Calu3 (cell line): ENCODE results near the gene NCK1. TPM values are rescaled to one million over a fixed set of nuclear protein-coding genes. Genes with fewer than 3 reads are reported as not detected.
A peak's percentile ranks its signal among the peaks of the same experiment; 100 is the strongest.

ENCODE experiments used
- BruUV-seq: library from RNA; stranded (reverse); fragments of 400-500 nt; replicated peaks from 2 replicates; lab custom pipeline; 2021; lab: Mats Ljungman, UMichigan
- CTCF ChIA-PET: fragments of 300-600 bp; sonication (Branson Sonifier 250); formaldehyde crosslinking; loops from one replicate; lab custom pipeline; 2022; ENCODE audit warnings: antibody characterized with exemption; lab: Charles Lee
- DNase-seq: peaks from one replicate; pipeline ENCODE4 v3.0.0; 2022
- H3K27ac Mint-ChIP-seq: one replicate; pipeline ENCODE4 v1.8.0; 2022; ENCODE audit warnings: mixed read lengths; ENCODE audit not compliant: unreplicated experiment
- H3K27me3 Mint-ChIP-seq: one replicate; pipeline ENCODE4 v1.8.0; 2022; ENCODE audit warnings: mixed read lengths; ENCODE audit not compliant: unreplicated experiment
- H3K36me3 Mint-ChIP-seq: one replicate; pipeline ENCODE4 v1.8.0; 2022; ENCODE audit warnings: mild to moderate bottlenecking, moderate library complexity, mixed read lengths; ENCODE audit not compliant: insufficient read depth, unreplicated experiment
- H3K4me1 Mint-ChIP-seq: one replicate; pipeline ENCODE4 v1.8.0; 2022; ENCODE audit warnings: mild to moderate bottlenecking, low read depth, mixed read lengths; ENCODE audit not compliant: unreplicated experiment
- H3K4me3 Mint-ChIP-seq: one replicate; pipeline ENCODE4 v1.8.0; 2022; ENCODE audit warnings: mild to moderate bottlenecking, low read depth, moderate library complexity, mixed read lengths; ENCODE audit not compliant: unreplicated experiment
- H3K9me3 Mint-ChIP-seq: one replicate; pipeline ENCODE4 v1.8.0; 2022; ENCODE audit warnings: low read depth, mixed read lengths; ENCODE audit not compliant: unreplicated experiment
- intact Hi-C: fragments of 100-400 bp; cut with micrococcal nuclease; formaldehyde crosslinking; loops from one replicate; pipeline ENCODE4 v1.10.0; 2022; ENCODE audit not compliant: unreplicated experiment
- total RNA-seq: library from RNA; stranded (reverse); gene quantifications from 2 replicates; pipeline ENCODE4 v1.2.3, GENCODE V29; 2022
- TF ChIP-seq, protein P1 (sequence below): fragments of 200-600 bp; IDR thresholded peaks from one replicate; pipeline ENCODE4 v1.8.0; 2022; ENCODE audit warnings: antibody characterized with exemption; ENCODE audit not compliant: unreplicated experiment

NCK1 gene
- total RNA-seq, 1 experiment from 2014 or later = 108 TPM

DNA sequence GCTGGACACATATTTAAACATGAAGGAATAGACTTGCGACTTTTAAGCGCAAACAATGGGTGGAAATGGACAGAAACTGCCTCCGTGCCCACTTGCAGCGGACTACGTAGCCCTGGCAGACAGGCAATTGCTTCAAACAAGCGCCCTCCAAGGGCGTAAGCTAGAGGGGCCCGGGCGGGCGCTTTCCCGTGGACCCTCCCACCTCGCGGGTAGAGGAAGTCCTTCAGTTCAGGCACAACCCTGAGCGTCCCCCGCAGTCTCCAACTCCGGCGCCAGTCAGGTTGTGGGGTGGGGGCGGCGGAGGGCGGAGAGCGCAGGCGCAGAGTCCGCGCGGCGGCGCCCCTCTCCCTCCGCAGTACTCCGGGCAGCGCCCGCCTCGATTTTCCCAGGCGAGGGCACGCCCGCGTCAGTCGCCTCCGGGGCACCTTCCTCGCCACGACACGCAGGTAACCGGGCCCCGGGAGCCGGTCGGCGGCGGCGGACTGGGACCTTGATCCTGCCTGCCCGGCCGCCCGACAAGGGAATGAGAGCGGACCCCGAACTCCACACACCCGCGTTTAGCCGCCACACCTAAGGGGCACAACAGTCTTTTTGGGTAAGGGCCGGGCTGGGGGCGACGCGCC, 43.1 kb upstream of the NCK1 start, which contains the start of gene SLC35G2:
Gene SLC35G2 (plus strand): TSS at position 358 of the 623 bp plus-strand sequence. CDS start 35,335 bp downstream, outside the sequence.
- peak within 1 kb of the TSS; percentile 90 for H3K4me3 Mint-ChIP-seq
- H3K36me3 Mint-ChIP-seq = peaks cover 32% of the 10 kb centered on the region
- BruUV-seq = no TSS peak
- CTCF ChIA-PET = interaction anchor here (0.6 to 1.0 kb wide), 4 partner anchors 67 to 511 kb away, joined by 3 to 8 read pairs (median 4); partner anchors contain the start of gene STAG1
- intact Hi-C loops = loop anchor here (1.0 to 10.0 kb wide), 5 partner anchors 17 to 274 kb away; partner anchors contain the start of genes IL20RB and NCK1
- no peaks in the 10 kb centered on the region for H3K27me3 Mint-ChIP-seq
- peak within 1 kb of the TSS; percentile 92 for H3K27ac Mint-ChIP-seq
- H3K4me1 Mint-ChIP-seq = peaks cover 27% of the 10 kb centered on the region
- peak; percentile 84 for DNase-seq
- TF ChIP-seq, protein P1, sequence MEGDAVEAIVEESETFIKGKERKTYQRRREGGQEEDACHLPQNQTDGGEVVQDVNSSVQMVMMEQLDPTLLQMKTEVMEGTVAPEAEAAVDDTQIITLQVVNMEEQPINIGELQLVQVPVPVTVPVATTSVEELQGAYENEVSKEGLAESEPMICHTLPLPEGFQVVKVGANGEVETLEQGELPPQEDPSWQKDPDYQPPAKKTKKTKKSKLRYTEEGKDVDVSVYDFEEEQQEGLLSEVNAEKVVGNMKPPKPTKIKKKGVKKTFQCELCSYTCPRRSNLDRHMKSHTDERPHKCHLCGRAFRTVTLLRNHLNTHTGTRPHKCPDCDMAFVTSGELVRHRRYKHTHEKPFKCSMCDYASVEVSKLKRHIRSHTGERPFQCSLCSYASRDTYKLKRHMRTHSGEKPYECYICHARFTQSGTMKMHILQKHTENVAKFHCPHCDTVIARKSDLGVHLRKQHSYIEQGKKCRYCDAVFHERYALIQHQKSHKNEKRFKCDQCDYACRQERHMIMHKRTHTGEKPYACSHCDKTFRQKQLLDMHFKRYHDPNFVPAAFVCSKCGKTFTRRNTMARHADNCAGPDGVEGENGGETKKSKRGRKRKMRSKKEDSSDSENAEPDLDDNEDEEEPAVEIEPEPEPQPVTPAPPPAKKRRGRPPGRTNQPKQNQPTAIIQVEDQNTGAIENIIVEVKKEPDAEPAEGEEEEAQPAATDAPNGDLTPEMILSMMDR = no peak
- peaks cover 3% of the 10 kb centered on the region for H3K9me3 Mint-ChIP-seq

DNA sequence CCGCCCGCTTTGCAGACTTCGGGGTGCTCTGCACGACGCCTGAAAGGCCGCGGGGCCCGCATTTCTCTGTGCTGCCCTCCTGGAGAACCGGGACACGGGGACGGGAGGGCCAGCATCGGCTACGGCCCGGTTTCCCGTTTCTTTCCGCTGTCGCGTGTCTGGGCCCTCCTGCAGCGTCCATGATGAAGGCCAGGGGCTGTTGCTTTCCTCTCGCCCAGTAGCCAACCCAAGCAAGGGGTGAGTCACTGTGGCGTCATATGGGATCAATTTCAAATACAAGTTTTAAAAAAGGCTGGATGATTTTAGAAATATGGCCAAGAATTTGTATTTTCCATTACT, 42.6 kb upstream of the NCK1 start:
- TSS peak; percentile 60 for BruUV-seq
- intact Hi-C loops = loop anchor here (2.0 to 10.0 kb wide), 3 partner anchors 43 to 275 kb away; partner anchors contain the start of genes IL20RB and NCK1
- no peaks in the 10 kb centered on the region for H3K27me3 Mint-ChIP-seq
- H3K4me1 Mint-ChIP-seq = peaks cover 27% of the 10 kb centered on the region
- H3K36me3 Mint-ChIP-seq = peaks cover 35% of the 10 kb centered on the region
- peak overlapping the region; percentile 90 for H3K4me3 Mint-ChIP-seq
- peak overlapping the region; percentile 91 for H3K27ac Mint-ChIP-seq
- CTCF ChIA-PET = interaction anchor here (1.0 kb wide), 1 partner anchor 67 kb away, joined by 5 read pairs; the partner anchor contains the start of gene STAG1
- TF ChIP-seq, protein P1 = no peak
- peak; percentile 73 for DNase-seq
- H3K9me3 Mint-ChIP-seq = peaks cover 4% of the 10 kb centered on the region

DNA sequence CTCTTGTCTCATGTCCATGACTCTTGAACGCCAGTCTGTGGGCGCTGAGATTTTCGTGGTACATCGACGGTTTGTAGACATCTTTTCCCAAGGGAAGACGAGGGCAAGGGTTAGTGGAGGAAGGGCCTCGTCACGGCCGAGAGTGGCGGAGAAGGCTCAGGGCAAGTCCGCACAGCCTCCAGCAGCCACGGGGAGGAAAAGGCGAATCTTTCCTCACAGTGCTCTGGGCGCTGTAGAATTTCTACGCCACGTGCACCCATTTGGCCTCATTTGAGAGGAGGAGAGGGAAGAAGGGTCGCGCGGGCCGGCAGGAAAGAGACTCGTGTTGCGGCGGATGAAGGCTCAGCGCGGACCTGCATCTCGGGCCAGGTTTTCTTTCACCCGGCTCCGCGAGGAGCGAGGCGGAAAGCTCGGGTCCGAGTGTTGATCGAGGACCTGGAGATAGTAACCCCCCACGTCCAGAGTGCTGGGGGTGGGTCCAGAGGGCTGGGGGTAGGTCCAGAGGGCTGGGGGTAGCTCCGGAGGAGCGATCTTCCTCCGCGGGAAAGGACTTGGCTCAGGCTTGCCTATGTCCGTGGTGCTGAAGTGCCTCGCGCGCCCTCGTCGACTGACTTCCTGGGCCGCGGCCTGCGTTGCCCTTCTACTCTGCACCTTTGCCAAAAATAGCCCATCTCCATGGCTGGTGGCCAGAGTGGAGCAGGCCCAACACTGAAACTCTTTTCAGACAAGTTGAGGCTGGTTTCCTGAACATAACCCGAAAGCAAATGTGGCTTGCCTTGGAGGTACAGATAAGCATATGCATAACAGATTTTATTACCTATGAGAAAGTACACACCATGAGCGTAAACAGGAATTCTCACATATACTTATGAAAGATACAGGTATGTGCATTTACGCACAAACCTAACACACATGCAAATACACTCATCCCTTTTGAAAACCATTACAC, 42.0 kb upstream of the NCK1 start:
- peak overlapping the region; percentile 91 for H3K27ac Mint-ChIP-seq
- H3K27me3 Mint-ChIP-seq = no peaks in the 10 kb centered on the region
- CTCF ChIA-PET = interaction anchor here (0.6 to 1.0 kb wide), 3 partner anchors 42 to 68 kb away, joined by 3 to 5 read pairs (median 3); partner anchors contain the start of genes NCK1 and STAG1
- BruUV-seq = no TSS peak
- H3K4me1 Mint-ChIP-seq = peaks cover 27% of the 10 kb centered on the region
- TF ChIP-seq, protein P1 = no peak
- peak overlapping the region; percentile 90 for H3K4me3 Mint-ChIP-seq
- H3K36me3 Mint-ChIP-seq = peaks cover 35% of the 10 kb centered on the region
- intact Hi-C loops = loop anchor here (1.0 to 10.0 kb wide), 7 partner anchors 43 to 425 kb away; partner anchors contain the start of genes IL20RB and NCK1
- peaks cover 5% of the 10 kb centered on the region for H3K9me3 Mint-ChIP-seq
- peak; percentile 82 for DNase-seq

DNA sequence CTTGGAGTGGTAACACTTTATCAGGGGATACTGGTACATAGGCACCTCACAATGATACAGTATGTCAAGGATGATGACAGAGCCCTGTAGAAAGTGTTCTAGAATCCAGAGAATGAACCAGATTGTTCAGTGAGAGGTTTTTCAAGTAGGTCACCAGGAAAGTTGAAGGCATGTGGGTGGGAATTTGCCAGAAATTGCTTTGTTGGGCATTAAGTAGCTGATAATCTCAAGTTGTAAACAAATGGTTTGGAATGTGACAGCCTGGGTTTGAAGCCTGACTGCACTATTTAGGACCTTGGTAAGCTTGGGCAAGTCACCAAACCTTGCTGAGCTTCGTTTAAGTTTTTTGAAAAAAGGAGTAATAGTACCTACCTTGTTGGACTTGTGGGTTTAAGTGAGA, 30.5 kb upstream of the NCK1 start:
- intact Hi-C loops = no loop called here
- no peak for DNase-seq
- Mint-ChIP-seq H3K4me1 (peaks cover 38% of the 10 kb centered on the region), H3K9me3 (peaks cover 7% of the 10 kb centered on the region), H3K36me3 (no peaks in the 10 kb centered on the region), H3K27ac (no peak overlapping the region), H3K27me3 (no peaks in the 10 kb centered on the region), H3K4me3 (no peak overlapping the region)
- TF ChIP-seq, protein P1 = no peak
- no TSS peak for BruUV-seq
- CTCF ChIA-PET = interaction anchor here (0.7 kb wide), 1 partner anchor 62 kb away, joined by 3 read pairs; no protein-coding TSS in a partner anchor
